Effector CD8-positive, alpha-beta T cell (primary cell): ENCODE data around the gene MRPS6.
A peak's percentile ranks its signal among the peaks of the same experiment; 100 is the strongest.

Experiments
- DNase-seq: peaks from one replicate; lab custom pipeline; 2025; lab: John Stamatoyannopoulos, UW

Gene MRPS6

DNA sequence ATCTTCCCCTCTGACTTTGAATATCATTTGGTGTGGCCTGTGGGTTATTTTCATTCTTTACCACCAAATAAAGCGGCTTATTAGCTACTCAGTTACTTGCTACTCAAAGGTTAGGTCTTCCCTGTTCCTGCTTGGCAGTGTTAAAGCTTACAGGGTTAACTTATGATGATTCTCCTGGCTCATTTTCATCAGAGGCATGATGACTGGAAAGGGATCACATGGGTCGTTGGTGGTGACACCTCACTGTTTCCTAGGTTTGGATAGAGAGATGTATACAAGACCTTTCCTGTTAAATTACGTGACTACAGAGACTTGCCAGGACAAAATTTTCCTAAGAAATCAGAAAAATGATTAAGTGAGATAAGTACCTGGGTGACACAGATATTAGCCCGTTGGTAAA is 27.4 kb downstream of the MRPS6 start:
- no peak for DNase-seq

GRCh38 chr21:34105947-34106541 is 32.7 kb downstream of the MRPS6 start:
- no peak for DNase-seq

DNA sequence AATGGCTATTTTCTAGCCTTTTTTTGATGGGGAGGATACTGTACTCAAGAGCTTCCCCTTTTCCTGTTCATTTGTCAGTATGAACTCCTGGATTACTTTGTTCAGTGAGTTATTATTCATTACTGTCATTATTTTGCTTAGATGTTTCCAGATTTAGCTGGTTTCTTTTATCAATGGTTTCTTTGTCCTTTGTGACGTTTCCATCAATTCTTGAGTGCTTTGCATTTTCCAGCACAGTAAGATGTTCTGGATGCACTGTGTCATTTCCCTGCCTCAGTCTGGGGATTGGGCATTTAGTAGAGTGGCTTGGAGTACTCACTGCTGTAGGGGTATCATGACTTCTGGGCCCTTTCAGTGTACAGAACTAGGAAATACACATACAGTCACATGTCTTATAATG is 34.2 kb downstream of the MRPS6 start:
- no peak for DNase-seq

GRCh38 chr21:34109075-34109474 is 35.7 kb downstream of the MRPS6 start:
- DNase-seq: no peak

- no peak for DNase-seq
These were observed 37.3 kb downstream of the MRPS6 start for GRCh38 chr21:34110594-34111202.

DNA sequence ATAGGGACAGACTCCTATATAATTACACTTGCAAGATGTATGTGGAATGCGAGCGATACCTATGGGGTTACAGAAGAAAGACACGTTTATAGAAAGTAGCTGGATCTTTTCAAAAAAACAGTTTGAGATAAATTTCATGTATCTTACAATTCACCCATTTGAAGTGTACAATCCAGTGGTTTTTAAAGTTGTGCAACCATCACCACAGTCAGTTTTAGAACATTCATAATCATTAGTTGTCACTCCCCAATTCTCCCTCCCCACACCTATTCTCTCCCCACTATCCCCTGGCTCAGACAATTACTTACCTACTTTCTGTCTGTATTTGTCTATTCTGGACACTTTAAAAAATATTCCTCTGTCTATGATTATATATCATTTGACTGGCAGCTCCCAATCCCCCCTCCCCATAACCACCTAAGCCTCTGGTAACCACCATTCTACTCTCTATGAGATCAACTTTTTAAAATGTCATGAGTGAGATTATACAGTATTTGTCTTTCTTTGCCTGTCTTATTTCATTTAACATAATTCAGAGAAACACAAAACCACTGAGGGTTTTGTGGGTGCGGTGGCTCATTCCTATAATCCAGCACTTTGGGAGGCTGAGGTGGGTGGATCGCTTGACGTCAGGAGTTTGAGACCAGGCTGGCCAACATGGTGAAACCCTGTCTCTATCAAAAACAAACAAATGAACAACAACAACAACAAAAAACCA is 39.1 kb downstream of the MRPS6 start:
- DNase-seq: no peak

DNA sequence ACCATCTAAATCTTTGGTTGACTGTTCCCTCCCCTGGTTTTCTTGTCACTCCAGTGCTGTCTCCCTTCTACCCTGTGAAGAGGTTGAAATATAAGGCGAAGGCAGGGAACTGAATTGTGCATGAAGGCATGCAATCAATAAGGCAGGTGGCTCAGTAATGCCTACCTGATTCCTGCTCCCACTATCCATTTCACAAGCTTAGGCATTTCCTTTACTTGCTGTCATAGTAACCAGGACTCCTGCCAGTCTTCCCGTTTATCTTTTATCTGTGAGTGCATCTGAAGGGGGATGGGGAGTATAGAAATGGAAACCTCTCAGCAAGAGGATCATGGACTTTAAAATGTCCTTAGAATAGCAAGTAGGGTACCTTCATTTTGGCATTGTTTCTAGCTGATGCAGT is 40.5 kb downstream of the MRPS6 start:
- DNase-seq: no peak

DNA sequence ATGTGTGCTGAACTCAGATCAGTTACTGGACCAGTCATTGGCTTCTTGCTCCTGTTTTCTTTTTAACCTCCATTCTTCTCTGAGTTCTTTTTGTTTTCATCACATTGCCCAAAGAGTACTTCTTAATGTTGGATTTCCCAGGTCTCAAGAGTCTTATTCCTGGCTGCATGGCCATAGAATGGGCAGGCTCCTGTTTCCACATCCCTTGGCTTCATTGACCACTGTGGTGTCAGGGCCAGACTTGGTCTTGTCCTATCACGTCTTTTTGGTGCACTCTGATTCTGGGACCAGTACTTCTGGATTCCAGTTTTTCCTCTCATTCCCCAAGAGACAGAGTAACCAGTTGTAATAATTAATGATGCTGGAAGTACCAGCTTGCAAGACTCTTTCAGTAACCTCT is 41.8 kb downstream of the MRPS6 start:
- no peak for DNase-seq

GRCh38 chr21:34116569-34116968 is 43.2 kb downstream of the MRPS6 start:
- no peak for DNase-seq

DNA sequence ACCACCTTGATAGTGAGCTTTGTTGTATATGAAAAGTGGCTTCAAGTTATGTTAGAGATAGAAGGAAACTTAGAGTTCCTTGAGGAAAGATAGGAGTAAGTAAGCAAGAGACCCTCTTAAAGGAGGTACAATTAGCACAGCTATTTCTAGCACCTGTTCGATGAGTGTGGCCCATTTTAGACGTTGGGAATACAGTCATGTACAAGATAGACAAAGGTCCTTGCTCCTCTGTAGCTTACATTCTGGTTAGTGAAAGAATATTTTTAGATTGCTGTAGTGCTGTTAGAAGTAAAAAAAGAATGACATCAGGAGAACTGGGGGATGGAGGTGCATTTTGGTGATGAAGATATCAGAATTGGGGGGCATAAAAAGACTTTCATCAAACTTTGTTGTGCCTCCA is 47.5 kb downstream of the MRPS6 start:
- no peak for DNase-seq

DNA sequence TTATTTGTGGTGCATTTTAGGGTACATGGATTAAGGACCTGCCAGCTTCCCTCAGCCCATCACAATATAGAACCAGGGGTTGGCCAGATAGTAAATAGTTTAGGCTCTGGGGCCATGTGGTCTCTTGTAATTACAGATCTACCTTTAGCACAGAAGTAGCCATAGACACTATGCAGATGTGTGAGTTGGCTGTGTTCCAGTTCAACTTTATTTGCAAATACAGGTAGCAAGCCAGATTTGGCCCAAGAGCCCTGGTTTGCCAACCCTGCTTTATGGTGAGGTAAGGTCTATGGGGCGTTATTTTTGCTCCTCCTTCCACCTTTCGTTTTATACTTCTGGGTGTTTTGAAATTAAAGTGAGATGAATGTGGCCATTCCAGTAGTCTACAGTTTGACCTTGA is 48.7 kb downstream of the MRPS6 start:
- no peak for DNase-seq

DNA sequence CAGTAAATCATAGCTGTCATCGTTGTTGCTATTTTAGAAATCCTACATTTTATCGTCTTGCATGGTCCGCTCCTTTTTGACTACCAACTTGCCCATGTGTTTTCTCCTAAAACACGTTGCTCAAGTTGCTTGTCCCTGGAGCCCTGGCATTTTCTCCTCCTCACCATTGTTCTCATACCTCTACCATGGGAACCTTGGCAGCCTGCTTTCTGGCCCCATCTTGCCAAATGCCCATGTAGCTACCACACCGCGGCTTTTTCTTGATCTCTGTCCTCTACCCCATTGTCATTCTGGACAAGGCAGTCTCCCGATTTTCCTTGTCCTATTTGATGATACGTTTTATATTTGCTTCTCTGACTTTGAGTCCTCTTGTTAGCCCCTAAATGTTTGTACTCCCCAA is 50.2 kb downstream of the MRPS6 start:
- DNase-seq: no peak

DNA sequence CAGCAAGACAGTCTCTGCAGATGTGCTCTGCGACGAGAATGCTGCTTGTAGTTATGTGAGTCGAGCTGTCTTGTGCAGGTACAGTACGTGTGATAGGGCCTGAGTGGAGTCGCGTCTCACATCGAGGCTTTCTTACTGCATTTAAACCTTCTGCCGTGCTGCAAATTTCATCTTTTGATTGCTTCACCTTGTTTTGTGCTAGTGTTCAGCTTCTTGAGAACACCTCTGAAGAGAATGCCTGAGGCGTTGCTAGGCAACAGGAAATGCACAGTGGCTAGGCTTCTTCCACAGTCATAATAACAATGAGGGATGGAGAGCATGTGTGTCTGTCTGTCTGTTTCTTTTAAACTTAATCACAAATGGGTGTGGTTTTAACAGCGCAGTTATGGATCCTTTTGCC is 52.9 kb downstream of the MRPS6 start:
- no peak for DNase-seq

DNA sequence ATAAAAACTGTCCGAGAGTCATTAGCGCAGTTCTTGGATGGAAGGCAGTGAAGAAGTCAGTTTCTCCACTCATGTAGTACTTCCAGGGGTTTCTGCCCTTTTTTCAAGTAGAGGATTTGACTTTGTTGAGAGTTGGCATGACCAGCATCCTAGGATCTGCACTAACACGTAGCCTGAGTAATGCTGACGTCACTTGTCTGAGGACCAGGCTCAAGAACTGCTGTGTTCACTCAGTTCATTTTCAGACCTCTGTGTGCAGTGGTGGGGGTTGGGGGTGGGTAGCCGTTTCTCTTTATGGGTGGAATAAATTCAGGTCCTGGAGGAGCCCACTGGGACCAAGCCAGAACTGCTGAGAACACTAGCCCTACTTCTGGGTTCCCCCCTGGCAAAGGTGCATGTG is 53.3 kb downstream of the MRPS6 start:
- DNase-seq: no peak

- DNase-seq: no peak
These were observed 54.7 kb downstream of the MRPS6 start for GRCh38 chr21:34128124-34128523.

GRCh38 chr21:34128674-34129038 is 55.3 kb downstream of the MRPS6 start:
- no peak for DNase-seq

DNA sequence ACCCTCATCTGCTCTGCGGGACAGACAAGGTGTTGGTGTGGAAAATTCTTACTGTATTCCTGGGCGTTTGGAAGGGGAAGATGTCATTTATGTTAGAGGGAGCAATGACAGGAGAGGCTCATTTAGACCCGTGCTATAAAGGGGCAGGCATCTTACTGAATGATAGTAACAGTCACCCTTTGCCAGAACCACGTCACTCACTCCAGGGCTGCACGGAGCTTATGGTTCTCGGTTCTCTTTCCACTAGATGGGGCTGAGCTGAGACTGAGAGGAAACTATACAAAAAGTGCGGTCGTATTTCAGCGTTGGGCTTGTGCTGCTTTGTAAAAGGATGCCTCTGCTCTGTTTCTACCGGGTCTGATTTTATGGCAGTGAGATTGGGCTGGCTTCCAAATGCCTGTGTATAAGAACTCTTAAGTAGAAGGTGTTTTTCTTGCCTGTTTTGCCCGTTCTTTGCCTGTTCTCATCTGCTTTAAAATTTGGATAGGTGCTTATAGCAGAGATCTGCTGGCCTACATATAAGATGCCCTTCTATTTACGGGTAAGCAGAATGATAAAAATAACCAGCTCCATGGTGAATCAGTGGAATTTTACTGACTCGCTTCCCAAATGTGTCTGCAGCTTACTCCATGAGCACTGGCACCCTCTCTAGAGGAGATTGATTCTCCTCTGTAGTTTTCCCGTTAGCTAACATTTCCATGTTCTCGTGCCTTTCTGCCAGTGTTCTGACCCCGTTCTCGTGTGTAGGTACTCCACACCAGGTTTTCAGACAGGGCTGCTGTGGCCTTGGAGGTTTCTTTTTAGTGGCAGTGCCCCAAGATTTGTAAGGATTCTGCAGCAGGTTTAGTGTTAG is 55.9 kb downstream of the MRPS6 start:
- DNase-seq: peak; percentile 40

- no peak for DNase-seq
These were observed 56.7 kb downstream of the MRPS6 start for GRCh38 chr21:34129901-34130715.

GRCh38 chr21:34130716-34130985 is 57.3 kb downstream of the MRPS6 start:
- no peak for DNase-seq

DNA sequence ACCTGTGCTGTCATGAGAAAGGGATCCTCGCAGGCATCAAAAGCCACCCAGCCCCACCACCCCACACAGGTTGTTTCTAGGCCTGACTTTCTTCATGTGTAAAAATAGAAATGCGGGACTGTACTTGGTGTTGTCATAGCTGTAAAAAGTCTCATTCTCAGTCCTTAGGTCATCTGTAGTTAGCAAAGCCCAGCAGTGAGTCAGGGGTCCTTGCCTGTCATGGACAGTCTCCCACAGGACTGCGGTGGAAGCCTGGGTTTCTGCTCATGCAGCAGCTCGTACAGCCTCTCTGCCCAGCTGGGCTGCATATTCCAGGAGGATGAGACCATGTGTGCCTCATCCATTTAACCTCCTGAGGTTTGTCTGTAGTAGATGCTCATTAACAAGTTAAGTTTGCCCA is 58.2 kb downstream of the MRPS6 start:
- DNase-seq: no peak

DNA sequence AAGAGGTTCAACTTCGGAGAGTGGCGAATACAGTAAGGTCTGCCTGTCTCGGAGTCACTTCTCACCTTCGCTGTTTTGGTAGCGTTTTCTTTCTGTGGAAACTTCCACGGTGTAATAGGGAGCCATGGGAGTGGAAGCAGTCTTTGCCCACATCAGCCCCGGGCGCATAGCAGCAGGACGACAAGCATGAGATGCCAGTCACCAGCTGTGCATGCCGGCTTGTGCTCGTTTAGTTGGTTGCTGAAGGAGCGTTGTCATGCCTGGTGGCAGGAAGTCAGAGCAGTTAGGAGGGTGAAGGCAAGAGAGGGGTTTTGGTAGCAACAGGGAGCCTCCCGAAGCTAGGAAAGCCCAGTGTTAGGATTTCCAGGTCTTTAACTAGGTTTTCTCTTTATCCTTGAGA is 58.8 kb downstream of the MRPS6 start:
- no peak for DNase-seq

DNA sequence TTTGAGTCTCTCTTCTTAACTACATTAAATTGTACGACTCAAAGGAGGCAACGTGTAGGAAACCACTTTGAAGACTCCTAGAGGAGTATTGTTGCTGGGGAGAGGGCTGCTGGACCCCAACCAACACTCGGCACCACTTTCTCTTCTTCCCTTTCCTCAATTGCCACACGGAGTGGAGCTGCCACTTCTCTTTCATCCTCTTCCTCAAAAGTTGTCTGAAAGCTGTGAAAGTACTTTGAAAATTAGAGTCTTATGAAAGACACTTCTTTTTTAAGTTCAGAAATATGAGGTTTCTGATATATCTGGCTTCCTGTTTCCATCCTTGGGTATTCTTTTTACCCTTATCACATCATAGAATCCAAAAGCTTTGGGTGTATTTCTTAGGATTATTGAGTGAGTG is 59.5 kb downstream of the MRPS6 start:
- DNase-seq: no peak
